HepG2 (cell line): ENCODE results near the gene CNNM1. TPM values are rescaled to one million over a fixed set of nuclear protein-coding genes. Genes with fewer than 3 reads are reported as not detected.

Experiments
- CBX1 ChIP-seq: IDR thresholded peaks from one replicate; pipeline ENCODE4 v1.6.1; 2016; ENCODE audit warnings: antibody characterized with exemption, low read depth
- FIP1L1 ChIP-seq: fragments of 200-400 bp; formaldehyde crosslinking; IDR thresholded peaks from 2 replicates; pipeline ENCODE4 v1.6.1; 2018; ENCODE audit warnings: low read depth, mild to moderate bottlenecking, low read length, moderate library complexity, borderline replicate concordance; ENCODE audit not compliant: insufficient read depth
- FOSL2 ChIP-seq: sonication (generic); formaldehyde crosslinking; IDR thresholded peaks from 2 replicates; pipeline ENCODE4 v1.4.0; 2020; ENCODE audit warnings: missing genetic modification reagents
- GTF3A ChIP-seq: sonication (generic); formaldehyde crosslinking; conservative IDR thresholded peaks from 2 replicates; pipeline ENCODE4 v1.4.0; 2020; ENCODE audit warnings: mild to moderate bottlenecking, missing genetic modification reagents
- NFE2 ChIP-seq: sonication (generic); formaldehyde crosslinking; IDR thresholded peaks from 2 replicates; pipeline ENCODE4 v1.4.0; 2020; ENCODE audit warnings: missing genetic modification reagents
- REXO4 ChIP-seq: sonication (generic); formaldehyde crosslinking; IDR thresholded peaks from 2 replicates; pipeline ENCODE4 v1.8.0; 2022; ENCODE audit warnings: missing genetic modification reagents, mild to moderate bottlenecking, borderline replicate concordance
- SNRNP70 ChIP-seq: fragments of 200-400 bp; formaldehyde crosslinking; IDR thresholded peaks from 2 replicates; pipeline ENCODE4 v1.6.1; 2017; ENCODE audit warnings: mild to moderate bottlenecking, low read depth, low read length, moderate library complexity
- SRY ChIP-seq: sonication (generic); formaldehyde crosslinking; IDR thresholded peaks from 2 replicates; pipeline ENCODE4 v1.8.0; 2022; ENCODE audit warnings: mild to moderate bottlenecking, missing genetic modification reagents
- ZKSCAN5 ChIP-seq: sonication (generic); formaldehyde crosslinking; IDR thresholded peaks from 2 replicates; pipeline ENCODE4 v1.5.1; 2020; ENCODE audit warnings: mild to moderate bottlenecking, missing genetic modification reagents
- ZNF101 ChIP-seq: sonication (generic); formaldehyde crosslinking; IDR thresholded peaks from 2 replicates; pipeline ENCODE4 v1.4.0; 2020; ENCODE audit warnings: mild to moderate bottlenecking, low read depth, missing genetic modification reagents, borderline replicate concordance
- ZNF337 ChIP-seq: sonication (generic); formaldehyde crosslinking; IDR thresholded peaks from 2 replicates; pipeline ENCODE4 v1.5.1; 2020; ENCODE audit warnings: missing genetic modification reagents, low read depth, mild to moderate bottlenecking, borderline replicate concordance
- ZNF678 ChIP-seq: sonication (generic); formaldehyde crosslinking; IDR thresholded peaks from 2 replicates; pipeline ENCODE4 v1.4.0; 2020; ENCODE audit warnings: mild to moderate bottlenecking, missing genetic modification reagents
- ZNF713 ChIP-seq: sonication (generic); formaldehyde crosslinking; IDR thresholded peaks from 2 replicates; pipeline ENCODE4 v1.4.0; 2020; ENCODE audit warnings: mild to moderate bottlenecking, missing genetic modification reagents
- polyA plus RNA-seq, 8 experiments: library from polyadenylated mRNA; depleted of rRNA in 3 of 8; stranded (reverse) in 7 of 8; unstranded in 1 of 8; fragments of >200 nt; fragmentation: Illumina TruSeq in 4 of 8; extraction: Trizol in 4 of 8; gene quantifications; 2 replicates each; pipeline versions ENCODE4 v1.2.1 to v1.2.3, GENCODE V29; 2011 to 2016; ENCODE audit warnings: low read depth in 4 of 8, missing spikeins in 1 of 8, mixed read lengths in 1 of 8; ENCODE audit not compliant: insufficient read depth in 1 of 8
- total RNA-seq, 5 experiments: library from RNA; depleted of rRNA; stranded (reverse); fragments of >200 nt; fragmentation: Illumina TruSeq; extraction: Trizol; gene quantifications; 2 replicates each; pipeline ENCODE4 v1.2.3, GENCODE V29; 2016; ENCODE audit warnings: low read depth in 1 of 5
- TF ChIP-seq, protein P1 (sequence below): sonication (generic); formaldehyde crosslinking; IDR thresholded peaks from 2 replicates; pipeline ENCODE4 v1.4.0; 2020; ENCODE audit warnings: mild to moderate bottlenecking, missing genetic modification reagents
- TF ChIP-seq, protein P2 (sequence below): sonication (generic); formaldehyde crosslinking; IDR thresholded peaks from 2 replicates; pipeline ENCODE4 v1.4.0; 2020; ENCODE audit warnings: mild to moderate bottlenecking, missing genetic modification reagents
- TF ChIP-seq, protein P3 (sequence below), 2 experiments: sonication (generic) in 1 of 2; formaldehyde crosslinking in 1 of 2; IDR thresholded peaks; 2 replicates each; pipeline versions ENCODE4 v1.6.1 to v1.9.0; 2014 to 2022; ENCODE audit warnings: antibody characterized with exemption in 1 of 2, borderline replicate concordance in 1 of 2, inconsistent platforms in 1 of 2, low read depth in 1 of 2, missing genetic modification reagents in 1 of 2
- TF ChIP-seq, protein P4 (sequence below): sonication (generic); formaldehyde crosslinking; IDR thresholded peaks from 2 replicates; pipeline ENCODE4 v1.5.1; 2020; ENCODE audit warnings: missing genetic modification reagents, mild to moderate bottlenecking, borderline replicate concordance
- TF ChIP-seq, protein P5 (sequence below): sonication (generic); formaldehyde crosslinking; IDR thresholded peaks from 2 replicates; pipeline ENCODE4 v1.8.1; 2022; ENCODE audit warnings: low read depth, mild to moderate bottlenecking, missing genetic modification reagents

CNNM1 gene
- total and polyA plus RNA-seq, 2 of the 13 experiments (the other 11 are each of a cell fraction or from before 2014, with no cell fraction given) = 4.3 to 9.6 TPM

DNA sequence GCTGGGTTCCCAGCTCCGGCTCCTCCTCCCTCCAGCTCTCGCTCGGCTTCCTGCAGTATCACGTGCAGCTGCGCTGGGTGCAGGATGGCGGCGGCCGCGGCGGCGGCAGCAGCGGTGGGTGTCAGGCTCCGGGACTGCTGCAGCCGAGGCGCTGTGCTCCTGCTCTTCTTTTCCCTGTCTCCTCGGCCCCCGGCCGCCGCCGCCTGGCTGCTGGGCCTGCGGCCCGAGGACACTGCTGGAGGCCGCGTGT, at the start of gene CNNM1 (continued):
- TF ChIP-seq ZKSCAN5 (CRISPR knock-in tag) (no peak), NFE2 (CRISPR knock-in tag) (no peak), FIP1L1 (no peak), SRY (CRISPR knock-in tag) (peak; percentile 70; the same call in 1 of the 2 replicates), SNRNP70 (no peak), ZNF713 (CRISPR knock-in tag) (no peak), ZNF101 (CRISPR knock-in tag) (no peak), ZNF337 (CRISPR knock-in tag) (no peak), GTF3A (CRISPR knock-in tag) (no peak), REXO4 (CRISPR knock-in tag) (no peak), ZNF678 (no peak), CBX1 (no peak), FOSL2 (CRISPR knock-in tag) (0 out of 2 replicates have a peak, but pooled peaks have one; percentile 18)
- TF ChIP-seq, protein P1, sequence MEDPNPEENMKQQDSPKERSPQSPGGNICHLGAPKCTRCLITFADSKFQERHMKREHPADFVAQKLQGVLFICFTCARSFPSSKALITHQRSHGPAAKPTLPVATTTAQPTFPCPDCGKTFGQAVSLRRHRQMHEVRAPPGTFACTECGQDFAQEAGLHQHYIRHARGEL (CRISPR knock-in tag) = no peak
- TF ChIP-seq, protein P2, sequence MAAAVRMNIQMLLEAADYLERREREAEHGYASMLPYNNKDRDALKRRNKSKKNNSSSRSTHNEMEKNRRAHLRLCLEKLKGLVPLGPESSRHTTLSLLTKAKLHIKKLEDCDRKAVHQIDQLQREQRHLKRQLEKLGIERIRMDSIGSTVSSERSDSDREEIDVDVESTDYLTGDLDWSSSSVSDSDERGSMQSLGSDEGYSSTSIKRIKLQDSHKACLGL (CRISPR knock-in tag) = 0 out of 2 replicates have a peak, but pooled peaks have one; percentile 75
- TF ChIP-seq, protein P3, sequence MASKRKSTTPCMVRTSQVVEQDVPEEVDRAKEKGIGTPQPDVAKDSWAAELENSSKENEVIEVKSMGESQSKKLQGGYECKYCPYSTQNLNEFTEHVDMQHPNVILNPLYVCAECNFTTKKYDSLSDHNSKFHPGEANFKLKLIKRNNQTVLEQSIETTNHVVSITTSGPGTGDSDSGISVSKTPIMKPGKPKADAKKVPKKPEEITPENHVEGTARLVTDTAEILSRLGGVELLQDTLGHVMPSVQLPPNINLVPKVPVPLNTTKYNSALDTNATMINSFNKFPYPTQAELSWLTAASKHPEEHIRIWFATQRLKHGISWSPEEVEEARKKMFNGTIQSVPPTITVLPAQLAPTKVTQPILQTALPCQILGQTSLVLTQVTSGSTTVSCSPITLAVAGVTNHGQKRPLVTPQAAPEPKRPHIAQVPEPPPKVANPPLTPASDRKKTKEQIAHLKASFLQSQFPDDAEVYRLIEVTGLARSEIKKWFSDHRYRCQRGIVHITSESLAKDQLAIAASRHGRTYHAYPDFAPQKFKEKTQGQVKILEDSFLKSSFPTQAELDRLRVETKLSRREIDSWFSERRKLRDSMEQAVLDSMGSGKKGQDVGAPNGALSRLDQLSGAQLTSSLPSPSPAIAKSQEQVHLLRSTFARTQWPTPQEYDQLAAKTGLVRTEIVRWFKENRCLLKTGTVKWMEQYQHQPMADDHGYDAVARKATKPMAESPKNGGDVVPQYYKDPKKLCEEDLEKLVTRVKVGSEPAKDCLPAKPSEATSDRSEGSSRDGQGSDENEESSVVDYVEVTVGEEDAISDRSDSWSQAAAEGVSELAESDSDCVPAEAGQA (IDR thresholded peaks at IDR 0.05; ENCODE audit: low read depth) = 0 out of 2 replicates have a peak, but pooled peaks have one; percentile 67
- TF ChIP-seq, protein P3 (CRISPR knock-in tag; IDR thresholded peaks at IDR 0.05; ENCODE audit: borderline replicate concordance) = no peak
- TF ChIP-seq, protein P4, sequence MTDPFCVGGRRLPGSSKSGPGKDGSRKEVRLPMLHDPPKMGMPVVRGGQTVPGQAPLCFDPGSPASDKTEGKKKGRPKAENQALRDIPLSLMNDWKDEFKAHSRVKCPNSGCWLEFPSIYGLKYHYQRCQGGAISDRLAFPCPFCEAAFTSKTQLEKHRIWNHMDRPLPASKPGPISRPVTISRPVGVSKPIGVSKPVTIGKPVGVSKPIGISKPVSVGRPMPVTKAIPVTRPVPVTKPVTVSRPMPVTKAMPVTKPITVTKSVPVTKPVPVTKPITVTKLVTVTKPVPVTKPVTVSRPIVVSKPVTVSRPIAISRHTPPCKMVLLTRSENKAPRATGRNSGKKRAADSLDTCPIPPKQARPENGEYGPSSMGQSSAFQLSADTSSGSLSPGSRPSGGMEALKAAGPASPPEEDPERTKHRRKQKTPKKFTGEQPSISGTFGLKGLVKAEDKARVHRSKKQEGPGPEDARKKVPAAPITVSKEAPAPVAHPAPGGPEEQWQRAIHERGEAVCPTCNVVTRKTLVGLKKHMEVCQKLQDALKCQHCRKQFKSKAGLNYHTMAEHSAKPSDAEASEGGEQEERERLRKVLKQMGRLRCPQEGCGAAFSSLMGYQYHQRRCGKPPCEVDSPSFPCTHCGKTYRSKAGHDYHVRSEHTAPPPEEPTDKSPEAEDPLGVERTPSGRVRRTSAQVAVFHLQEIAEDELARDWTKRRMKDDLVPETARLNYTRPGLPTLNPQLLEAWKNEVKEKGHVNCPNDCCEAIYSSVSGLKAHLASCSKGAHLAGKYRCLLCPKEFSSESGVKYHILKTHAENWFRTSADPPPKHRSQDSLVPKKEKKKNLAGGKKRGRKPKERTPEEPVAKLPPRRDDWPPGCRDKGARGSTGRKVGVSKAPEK (CRISPR knock-in tag) = no peak
- TF ChIP-seq, protein P5, sequence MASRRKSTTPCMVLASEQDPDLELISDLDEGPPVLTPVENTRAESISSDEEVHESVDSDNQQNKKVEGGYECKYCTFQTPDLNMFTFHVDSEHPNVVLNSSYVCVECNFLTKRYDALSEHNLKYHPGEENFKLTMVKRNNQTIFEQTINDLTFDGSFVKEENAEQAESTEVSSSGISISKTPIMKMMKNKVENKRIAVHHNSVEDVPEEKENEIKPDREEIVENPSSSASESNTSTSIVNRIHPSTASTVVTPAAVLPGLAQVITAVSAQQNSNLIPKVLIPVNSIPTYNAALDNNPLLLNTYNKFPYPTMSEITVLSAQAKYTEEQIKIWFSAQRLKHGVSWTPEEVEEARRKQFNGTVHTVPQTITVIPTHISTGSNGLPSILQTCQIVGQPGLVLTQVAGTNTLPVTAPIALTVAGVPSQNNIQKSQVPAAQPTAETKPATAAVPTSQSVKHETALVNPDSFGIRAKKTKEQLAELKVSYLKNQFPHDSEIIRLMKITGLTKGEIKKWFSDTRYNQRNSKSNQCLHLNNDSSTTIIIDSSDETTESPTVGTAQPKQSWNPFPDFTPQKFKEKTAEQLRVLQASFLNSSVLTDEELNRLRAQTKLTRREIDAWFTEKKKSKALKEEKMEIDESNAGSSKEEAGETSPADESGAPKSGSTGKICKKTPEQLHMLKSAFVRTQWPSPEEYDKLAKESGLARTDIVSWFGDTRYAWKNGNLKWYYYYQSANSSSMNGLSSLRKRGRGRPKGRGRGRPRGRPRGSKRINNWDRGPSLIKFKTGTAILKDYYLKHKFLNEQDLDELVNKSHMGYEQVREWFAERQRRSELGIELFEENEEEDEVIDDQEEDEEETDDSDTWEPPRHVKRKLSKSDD (CRISPR knock-in tag) = no peak
